Mesenchymal stem cell (in vitro differentiated cells and primary cell): ENCODE data around the gene BCL2L11.
A peak's percentile ranks its signal among the peaks of the same experiment; 100 is the strongest.

Experiments
- DNase-seq: peaks from one replicate; pipeline ENCODE4 v3.0.0-alpha.2; 2013
- H2AFZ ChIP-seq: one replicate; pipeline ENCODE4 v1.6.1; 2013; ENCODE audit warnings: low read depth, mild to moderate bottlenecking, control low read depth, inconsistent platforms, low read length, moderate library complexity
- H2AK5ac ChIP-seq: 2 replicates; pipeline ENCODE4 v1.6.1; 2013; ENCODE audit warnings: low read length, moderate library complexity, mild to moderate bottlenecking, inconsistent platforms; ENCODE audit not compliant: severe bottlenecking
- H2BK120ac ChIP-seq: one replicate; pipeline ENCODE4 v1.6.1; 2013; ENCODE audit warnings: low read depth, mild to moderate bottlenecking, inconsistent platforms, low read length, moderate library complexity
- H2BK12ac ChIP-seq, 2 experiments: one replicate each; pipeline ENCODE4 v1.6.1; 2013; ENCODE audit warnings: inconsistent platforms in 2 of 2, low read length in 2 of 2, mild to moderate bottlenecking in 2 of 2, moderate library complexity in 2 of 2, control low read depth in 1 of 2
- H2BK15ac ChIP-seq: one replicate; pipeline ENCODE4 v1.6.1; 2013; ENCODE audit warnings: mild to moderate bottlenecking, low read depth, inconsistent platforms; ENCODE audit not compliant: poor library complexity, severe bottlenecking
- H2BK5ac ChIP-seq: 2 replicates; pipeline ENCODE4 v1.6.1; 2013; ENCODE audit warnings: low read depth, mild to moderate bottlenecking, low read length, control low read depth, inconsistent platforms; ENCODE audit not compliant: poor library complexity, severe bottlenecking
- H3K14ac ChIP-seq, 2 experiments: one replicate each; pipeline ENCODE4 v1.6.1; 2013; ENCODE audit warnings: inconsistent platforms in 2 of 2, low read length in 2 of 2, control low read depth in 1 of 2, mild to moderate bottlenecking in 1 of 2, moderate library complexity in 1 of 2
- H3K18ac ChIP-seq, 2 experiments: one replicate each; pipeline ENCODE4 v1.6.1; 2013; ENCODE audit warnings: inconsistent platforms in 2 of 2, low read length in 2 of 2, control low read depth in 1 of 2, low read depth in 1 of 2, mild to moderate bottlenecking in 1 of 2
- H3K23ac ChIP-seq, 2 experiments: one replicate each; pipeline ENCODE4 v1.6.1; 2013; ENCODE audit warnings: inconsistent platforms in 2 of 2, low read length in 2 of 2, mild to moderate bottlenecking in 2 of 2, moderate library complexity in 2 of 2, control low read depth in 1 of 2
- H3K27ac ChIP-seq: 2 replicates; pipeline ENCODE4 v1.5.1; 2013; ENCODE audit warnings: mild to moderate bottlenecking, moderate library complexity, low read length, control low read depth, inconsistent platforms; ENCODE audit not compliant: poor library complexity, severe bottlenecking
- H3K27me3 ChIP-seq, 2 experiments: 2 replicates each; pipeline versions ENCODE4 v1.6.1 to v1.7.0; 2013; ENCODE audit warnings: low read length in 2 of 2, mild to moderate bottlenecking in 2 of 2, moderate library complexity in 2 of 2, control low read depth in 1 of 2, inconsistent platforms in 1 of 2; ENCODE audit not compliant: control insufficient read depth in 1 of 2, insufficient read depth in 1 of 2
- H3K36me3 ChIP-seq, 2 experiments: 2 replicates each; pipeline versions ENCODE4 v1.6.1 to v1.7.0; 2013; ENCODE audit warnings: low read length in 2 of 2, control low read depth in 1 of 2, inconsistent platforms in 1 of 2, low read depth in 1 of 2, mild to moderate bottlenecking in 1 of 2; ENCODE audit not compliant: insufficient read depth in 2 of 2, control insufficient read depth in 1 of 2
- H3K4ac ChIP-seq, 2 experiments: one replicate each; pipeline ENCODE4 v1.6.1; 2013; ENCODE audit warnings: inconsistent platforms in 2 of 2, low read length in 2 of 2, mild to moderate bottlenecking in 2 of 2, moderate library complexity in 2 of 2, control low read depth in 1 of 2, low read depth in 1 of 2
- H3K4me1 ChIP-seq: 2 replicates; pipeline ENCODE4 v1.6.1; 2013; ENCODE audit warnings: low read depth, low read length, control low read depth; ENCODE audit not compliant: control insufficient read depth, insufficient read depth
- H3K4me2 ChIP-seq: 2 replicates; pipeline ENCODE4 v1.6.1; 2013; ENCODE audit warnings: low read length, mild to moderate bottlenecking, inconsistent platforms; ENCODE audit not compliant: poor library complexity, severe bottlenecking
- H3K4me3 ChIP-seq, 2 experiments: 2 replicates each; pipeline versions ENCODE4 v1.5.1 to v1.7.0; 2013; ENCODE audit warnings: low read length in 2 of 2, mild to moderate bottlenecking in 2 of 2, control low read depth in 1 of 2, low read depth in 1 of 2; ENCODE audit not compliant: insufficient read depth in 1 of 2
- H3K79me1 ChIP-seq: replicated peaks from 2 replicates; pipeline ENCODE4 v1.6.1; 2013; ENCODE audit warnings: mild to moderate bottlenecking, control low read depth, low read length, inconsistent platforms; ENCODE audit not compliant: poor library complexity, severe bottlenecking
- H3K9ac ChIP-seq: 2 replicates; pipeline ENCODE4 v1.7.0; 2013; ENCODE audit warnings: mild to moderate bottlenecking, low read length, moderate library complexity
- H3K9me3 ChIP-seq: 2 replicates; pipeline ENCODE4 v1.7.0; 2013; ENCODE audit warnings: mild to moderate bottlenecking, low read length; ENCODE audit not compliant: control insufficient read depth
- H4K8ac ChIP-seq: one replicate; pipeline ENCODE4 v1.6.1; 2013; ENCODE audit warnings: inconsistent platforms, mild to moderate bottlenecking, low read length, moderate library complexity
- H4K91ac ChIP-seq: one replicate; pipeline ENCODE4 v1.6.1; 2013; ENCODE audit warnings: mild to moderate bottlenecking, low read length, inconsistent platforms
- WGBS: methylation state at CpG from one replicate; pipeline ENCODE4 v1.1.7; 2013; ENCODE audit warnings: mixed read lengths; 5-methylcytosine and 5-hydroxymethylcytosine counted together

BCL2L11 gene

GRCh38 chr2:111157798-111158197 is 37.1 kb downstream of the BCL2L11 start:
- 88% methylated on average over 2 of the region's 2 CpGs for WGBS
- Histone ChIP-seq H3K27ac (no peak overlapping the region), H3K4me1 (peaks cover 18% of the 10 kb centered on the region), H2AK5ac (no peak overlapping the region), H3K4ac (no peak overlapping the region), H4K8ac (no peak overlapping the region), H3K14ac (no peak overlapping the region), H3K36me3 (peaks cover 0 to 46% of the 10 kb centered on the region in 2 experiments), H2BK120ac (no peak overlapping the region), H2BK12ac (no peak overlapping the region), H3K27me3 (no peaks in the 10 kb centered on the region), H3K23ac (no peak overlapping the region), H3K4me2 (no peak overlapping the region), H2BK5ac (no peak overlapping the region), H2AFZ (no peak overlapping the region), H3K9me3 (no peaks in the 10 kb centered on the region), H3K18ac (no peak overlapping the region), H3K4me3 (no peak overlapping the region), H3K79me1 (peaks cover 36% of the 10 kb centered on the region), H4K91ac (no peak overlapping the region), H2BK15ac (no peak overlapping the region), H3K9ac (no peak overlapping the region)
- no peak for DNase-seq

DNA sequence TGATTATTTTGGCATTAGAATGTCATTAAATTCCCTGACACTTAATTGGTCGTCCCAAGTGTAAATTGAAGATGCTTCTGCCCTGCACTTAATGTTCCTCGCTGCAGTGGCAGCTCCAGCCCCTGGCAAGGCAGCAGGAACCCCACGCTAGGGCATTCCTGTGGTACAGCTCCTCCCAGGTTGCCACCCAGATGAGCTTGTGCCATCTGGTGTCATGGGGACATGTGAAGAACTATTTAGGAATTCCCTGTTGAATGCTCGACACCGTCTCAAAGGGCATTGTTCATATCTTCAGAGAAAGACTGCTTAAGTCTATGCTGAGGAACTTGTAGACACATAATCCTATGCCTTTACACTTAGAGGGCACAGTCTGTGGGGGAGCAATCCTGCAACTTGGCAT is 38.9 kb downstream of the BCL2L11 start:
- no peak overlapping the region for H3K18ac ChIP-seq
- H3K14ac ChIP-seq: no peak overlapping the region
- H3K4me1 ChIP-seq: peaks cover 24% of the 10 kb centered on the region
- no peaks in the 10 kb centered on the region for H3K9me3 ChIP-seq
- H3K4ac ChIP-seq: no peak overlapping the region
- H2BK12ac ChIP-seq: no peak overlapping the region
- H2AFZ ChIP-seq: no peak overlapping the region
- H2BK120ac ChIP-seq: no peak overlapping the region
- H2AK5ac ChIP-seq: no peak overlapping the region
- H3K23ac ChIP-seq: no peak overlapping the region
- H2BK5ac ChIP-seq: no peak overlapping the region
- no peak overlapping the region for H3K4me2 ChIP-seq
- no peak overlapping the region for H3K4me3 ChIP-seq
- H3K36me3 ChIP-seq: peaks cover 0 to 48% of the 10 kb centered on the region in 2 experiments
- no peak overlapping the region for H3K27ac ChIP-seq
- H3K79me1 ChIP-seq: peaks cover 42% of the 10 kb centered on the region
- no peak overlapping the region for H4K8ac ChIP-seq
- 97% methylated on average over 5 of the region's 5 CpGs for WGBS
- no peaks in the 10 kb centered on the region for H3K27me3 ChIP-seq
- no peak overlapping the region for H2BK15ac ChIP-seq
- H3K9ac ChIP-seq: no peak overlapping the region
- no peak overlapping the region for H4K91ac ChIP-seq
- DNase-seq: no peak

DNA sequence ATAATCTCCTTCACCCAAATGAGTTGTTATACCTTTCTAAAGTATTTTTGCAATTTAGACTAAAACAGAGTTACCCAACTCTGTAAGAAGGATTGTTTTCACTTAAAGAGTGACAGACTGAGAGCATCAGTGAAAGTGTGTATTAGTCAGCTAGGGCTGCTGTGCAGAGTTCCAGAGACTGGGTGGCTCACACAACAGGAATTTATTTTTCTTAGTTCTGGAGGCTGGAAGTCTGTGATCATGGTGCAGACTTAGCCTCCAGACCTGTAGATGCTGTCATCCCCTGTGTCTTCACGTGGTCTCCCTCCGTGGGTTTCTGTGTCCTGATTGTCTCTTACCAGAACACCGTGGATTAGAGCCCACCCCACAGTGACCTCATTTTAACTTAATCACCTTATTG is 40.0 kb downstream of the BCL2L11 start:
- peak overlapping the region in 1 of 2 experiments; percentile 34 for H2BK12ac ChIP-seq
- H3K79me1 ChIP-seq: peaks cover 37% of the 10 kb centered on the region
- no peak overlapping the region for H4K8ac ChIP-seq
- H3K4me3 ChIP-seq: no peak overlapping the region
- H2AK5ac ChIP-seq: no peak overlapping the region
- H2BK15ac ChIP-seq: no peak overlapping the region
- H3K4me1 ChIP-seq: peaks cover 22% of the 10 kb centered on the region
- no peak overlapping the region for H3K23ac ChIP-seq
- H3K9ac ChIP-seq: peak overlapping the region; percentile 56
- H3K27me3 ChIP-seq: no peaks in the 10 kb centered on the region
- no peak overlapping the region for H4K91ac ChIP-seq
- H3K4me2 ChIP-seq: no peak overlapping the region
- peak; percentile 79 for DNase-seq
- H3K9me3 ChIP-seq: no peaks in the 10 kb centered on the region
- no peak overlapping the region for H3K4ac ChIP-seq
- peak overlapping the region; percentile 49 for H3K27ac ChIP-seq
- H2BK5ac ChIP-seq: no peak overlapping the region
- no peak overlapping the region for H3K14ac ChIP-seq
- H3K18ac ChIP-seq: no peak overlapping the region
- no peak overlapping the region for H2AFZ ChIP-seq
- no peak overlapping the region for H2BK120ac ChIP-seq
- H3K36me3 ChIP-seq: peaks cover 0 to 45% of the 10 kb centered on the region in 2 experiments
- no CpG with 5 or more reads among the region's 3 CpGs for WGBS

DNA sequence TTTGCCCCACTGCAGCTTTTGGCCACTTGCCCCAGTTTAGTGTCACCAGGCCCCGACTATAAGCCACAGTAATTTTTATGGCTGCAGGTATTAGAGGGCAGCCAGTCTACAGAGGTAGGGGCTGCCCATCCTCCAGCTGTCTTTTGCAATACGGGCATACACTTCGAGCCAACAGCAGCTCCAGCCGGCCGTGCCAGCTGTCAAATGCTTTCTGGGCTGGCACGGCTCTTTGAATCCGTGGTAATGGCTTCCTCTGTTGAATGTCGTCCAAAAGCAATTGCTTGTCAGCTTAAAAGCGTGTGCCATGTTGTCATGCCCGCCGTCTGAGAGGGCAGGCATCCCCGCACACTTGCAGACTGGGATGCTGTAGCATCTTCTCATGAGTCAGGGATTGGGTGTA is 41.3 kb downstream of the BCL2L11 start:
- Histone ChIP-seq H2BK12ac (peak overlapping the region in 1 of 2 experiments; percentile 29), H3K4me1 (peaks cover 25% of the 10 kb centered on the region), H3K23ac (no peak overlapping the region), H3K9me3 (no peaks in the 10 kb centered on the region), H3K4me3 (no peak overlapping the region), H2AFZ (no peak overlapping the region), H4K8ac (no peak overlapping the region), H3K79me1 (peaks cover 37% of the 10 kb centered on the region), H3K4ac (peak overlapping the region in 1 of 2 experiments; percentile 26), H2BK15ac (no peak overlapping the region), H2AK5ac (no peak overlapping the region), H2BK120ac (no peak overlapping the region), H3K14ac (no peak overlapping the region), H3K9ac (no peak overlapping the region), H4K91ac (no peak overlapping the region), H3K27me3 (no peaks in the 10 kb centered on the region), H3K27ac (no peak overlapping the region), H2BK5ac (no peak overlapping the region), H3K36me3 (peaks cover 0 to 48% of the 10 kb centered on the region in 2 experiments), H3K4me2 (no peak overlapping the region), H3K18ac (peak overlapping the region in 1 of 2 experiments; percentile 18)
- 97% methylated on average over 12 of the region's 12 CpGs for WGBS
- DNase-seq: no peak
